Erythroblast (primary cell): Measurements from ENCODE around the gene CDK1.

Experiments
- DNase-seq, 2 experiments: peaks; one replicate each; lab custom pipeline; 2025; lab: John Stamatoyannopoulos, UW
- GATA1 ChIP-seq: IDR thresholded peaks from 2 replicates; pipeline ENCODE4 v1.6.1; 2011; ENCODE audit warnings: low read depth, mild to moderate bottlenecking, control low read depth, low read length, moderate library complexity
- POLR2A ChIP-seq: IDR thresholded peaks from 2 replicates; pipeline ENCODE4 v1.6.1; 2011; ENCODE audit warnings: mild to moderate bottlenecking, low read length

CDK1 gene

GRCh38 chr10:60778214-60778970 lies at the start of gene CDK1:
CDK1 (plus strand) TSS chr10:60778478; CDS start chr10:60780166, 1,688 bp downstream.
- TF ChIP-seq POLR2A = peak; percentile 94
- TF ChIP-seq GATA1 = no peak
- DNase-seq = peak; percentile 98 to 99

GRCh38 chr10:60729106-60729505 lies 49.2 kb upstream of the CDK1 start:
- DNase-seq = no peak
- TF ChIP-seq POLR2A = no peak

GRCh38 chr10:60731134-60731885 lies 47.0 kb upstream of the CDK1 start:
- TF ChIP-seq POLR2A = no peak
- TF ChIP-seq GATA1 = no peak

GRCh38 chr10:60732198-60732806 lies 46.0 kb upstream of the CDK1 start:
- DNase-seq = peak in 1 of 2 experiments; percentile 2
- no peak for TF ChIP-seq GATA1
- TF ChIP-seq POLR2A = no peak

More at GRCh38 chr10:60731134-60731885, 47.0 kb upstream of the CDK1 start:
- no peak for DNase-seq

- DNase-seq = no peak
- no peak for TF ChIP-seq POLR2A
- no peak for TF ChIP-seq GATA1
Observed at GRCh38 chr10:60732807-60733516, 45.3 kb upstream of the CDK1 start.

- DNase-seq = no peak
- TF ChIP-seq POLR2A (no peak), GATA1 (no peak)
Observed at GRCh38 chr10:60733517-60733822, 44.8 kb upstream of the CDK1 start.

GRCh38 chr10:60733826-60734225 lies 44.5 kb upstream of the CDK1 start:
- DNase-seq = no peak
- no peak for TF ChIP-seq POLR2A
- no peak for TF ChIP-seq GATA1

GRCh38 chr10:60734226-60734625 lies 44.1 kb upstream of the CDK1 start:
- no peak for TF ChIP-seq POLR2A
- TF ChIP-seq GATA1 = no peak
- no peak for DNase-seq

- no peak for DNase-seq
Observed at GRCh38 chr10:60735244-60735643, 43.0 kb upstream of the CDK1 start.

GRCh38 chr10:60737242-60737641 lies 41.0 kb upstream of the CDK1 start:
- DNase-seq = no peak
- TF ChIP-seq GATA1 = no peak
- no peak for TF ChIP-seq POLR2A

More at GRCh38 chr10:60735244-60735643, 43.0 kb upstream of the CDK1 start:
- TF ChIP-seq POLR2A = no peak

- TF ChIP-seq POLR2A (no peak), GATA1 (no peak)
- no peak for DNase-seq
Observed at GRCh38 chr10:60739558-60739957, 38.7 kb upstream of the CDK1 start.

GRCh38 chr10:60742512-60742911 lies 35.8 kb upstream of the CDK1 start:
- DNase-seq = no peak
- TF ChIP-seq POLR2A = no peak
- no peak for TF ChIP-seq GATA1

GRCh38 chr10:60747817-60748469 lies 30.3 kb upstream of the CDK1 start:
- DNase-seq = no peak
- no peak for TF ChIP-seq POLR2A
- TF ChIP-seq GATA1 = no peak

- no peak for DNase-seq
- TF ChIP-seq GATA1 (no peak), POLR2A (no peak)
Observed at GRCh38 chr10:60753152-60753551, 25.1 kb upstream of the CDK1 start.
